Femur (tissue), 1 donor: ENCODE measurements around the gene TSPAN11.
"Not testable (repeated sequence)": the region's sequence is repeated elsewhere in the genome, so short reads cannot be mapped to it uniquely, and the experiment has no call there.

Experiments
- DNase-seq: peaks from one replicate; pipeline ENCODE4 v3.0.0-alpha.2; 2017

The TSPAN11 gene, protein sequence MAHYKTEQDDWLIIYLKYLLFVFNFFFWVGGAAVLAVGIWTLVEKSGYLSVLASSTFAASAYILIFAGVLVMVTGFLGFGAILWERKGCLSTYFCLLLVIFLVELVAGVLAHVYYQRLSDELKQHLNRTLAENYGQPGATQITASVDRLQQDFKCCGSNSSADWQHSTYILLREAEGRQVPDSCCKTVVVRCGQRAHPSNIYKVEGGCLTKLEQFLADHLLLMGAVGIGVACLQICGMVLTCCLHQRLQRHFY

DNA sequence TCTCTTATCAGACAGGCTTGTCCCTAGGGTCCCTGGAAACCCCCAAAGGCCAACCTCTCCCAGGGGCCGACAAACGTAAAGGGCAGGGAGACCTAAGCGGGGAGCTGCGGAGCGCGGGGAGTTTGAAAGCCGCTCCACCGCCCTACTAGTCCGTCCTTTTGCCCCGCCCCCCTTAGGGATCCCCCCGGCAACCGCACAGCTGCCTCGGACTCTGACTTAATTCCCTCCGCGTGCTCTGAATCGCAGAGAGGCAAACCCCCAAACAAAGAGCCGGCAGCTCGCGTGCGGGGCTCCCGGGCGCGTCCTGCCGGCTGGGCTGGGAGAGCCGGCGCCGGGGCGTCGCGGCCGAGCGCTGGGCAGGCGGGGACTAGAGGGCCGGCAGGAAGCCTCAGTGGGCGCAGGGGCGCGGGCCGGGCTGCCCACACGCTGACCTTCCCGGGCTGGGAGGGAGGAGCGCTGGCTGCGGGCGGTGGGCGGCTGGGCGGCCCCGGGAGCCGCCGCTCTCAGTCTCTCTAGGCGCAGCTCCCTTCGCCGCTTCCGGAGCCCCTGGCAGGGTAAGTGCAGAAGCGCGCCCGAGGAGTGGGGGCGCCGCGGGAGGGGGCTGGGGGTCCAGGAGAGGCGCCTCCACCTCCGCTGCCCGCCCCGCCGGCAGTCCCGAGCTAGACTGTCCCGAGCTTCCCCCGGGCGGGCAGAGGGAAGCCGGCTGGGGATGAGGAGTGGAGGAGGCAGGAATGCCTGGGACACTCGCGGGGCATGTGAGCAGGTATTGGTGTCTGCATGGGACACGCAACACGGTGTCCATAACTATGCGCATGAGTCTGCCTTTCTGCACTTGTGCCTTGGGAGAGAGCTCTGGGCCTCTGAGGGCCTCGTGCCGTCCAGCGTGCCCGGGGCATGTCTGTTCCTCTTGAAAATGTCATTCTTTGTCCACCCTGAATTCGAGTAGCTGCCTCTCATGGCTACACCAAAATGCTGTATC lies at the start of gene TSPAN11:
Gene TSPAN11 (plus strand): TSS at position 506 of the 979 bp plus-strand sequence. CDS start 27,244 bp downstream, outside the sequence.
- DNase-seq, result peak; percentile 82

DNA sequence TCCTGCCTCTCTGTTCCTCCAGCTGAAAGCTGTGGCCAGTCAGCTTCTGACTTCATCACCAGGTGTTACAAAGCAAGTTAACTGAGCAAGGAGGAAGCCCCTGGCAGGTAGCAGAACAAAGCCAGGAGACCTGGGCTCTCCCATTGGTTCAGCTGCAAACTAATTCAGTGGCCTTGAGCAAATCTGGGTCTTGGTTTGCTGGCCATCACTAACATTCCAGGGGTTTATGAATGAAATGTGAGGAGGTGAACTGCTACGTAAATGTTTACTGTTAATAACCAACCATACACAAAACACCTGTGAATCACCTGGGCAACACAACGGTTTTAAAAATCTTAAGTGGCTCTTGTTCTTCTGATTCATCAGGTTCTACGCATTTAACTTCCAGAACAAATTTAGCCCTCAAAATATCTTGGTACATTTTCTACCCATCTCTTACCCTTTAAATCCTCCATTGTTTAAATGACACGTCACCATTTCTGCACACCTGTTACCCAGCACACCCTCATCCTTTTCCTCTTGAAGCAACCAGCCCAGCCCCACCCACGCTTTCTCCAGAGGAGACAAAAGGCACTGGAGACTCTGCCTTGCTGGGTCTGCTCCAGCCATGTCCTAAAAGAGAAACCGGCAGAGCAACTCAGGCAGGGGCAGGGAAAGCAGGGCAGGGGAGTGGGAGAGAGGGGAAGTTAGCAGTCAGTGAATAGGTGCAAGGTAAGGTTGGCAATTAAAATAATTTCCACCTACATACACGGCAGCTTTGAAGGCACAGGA lies 49.3 kb upstream of the TSPAN11 start:
- DNase-seq, result no peak

DNA sequence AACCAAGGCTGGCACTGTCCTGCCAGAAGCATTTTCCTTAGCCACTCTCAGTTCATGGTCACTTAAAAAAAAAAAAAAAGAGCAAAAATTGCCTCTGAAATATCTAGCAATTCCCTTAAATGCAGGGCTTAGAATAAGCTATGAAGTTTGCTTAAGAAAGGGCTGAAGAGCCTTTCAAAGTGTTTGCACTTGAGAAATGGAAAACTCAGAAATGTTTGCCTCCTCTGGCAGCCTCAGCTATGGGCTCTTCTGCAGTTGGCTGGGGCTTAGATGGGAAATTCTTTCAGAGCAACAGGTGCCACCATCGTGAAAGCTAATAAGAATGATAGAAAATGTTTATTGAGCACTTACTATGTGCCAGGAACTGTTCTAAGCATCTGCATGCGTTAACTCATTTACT lies 48.5 kb upstream of the TSPAN11 start:
- DNase-seq, result no peak

DNA sequence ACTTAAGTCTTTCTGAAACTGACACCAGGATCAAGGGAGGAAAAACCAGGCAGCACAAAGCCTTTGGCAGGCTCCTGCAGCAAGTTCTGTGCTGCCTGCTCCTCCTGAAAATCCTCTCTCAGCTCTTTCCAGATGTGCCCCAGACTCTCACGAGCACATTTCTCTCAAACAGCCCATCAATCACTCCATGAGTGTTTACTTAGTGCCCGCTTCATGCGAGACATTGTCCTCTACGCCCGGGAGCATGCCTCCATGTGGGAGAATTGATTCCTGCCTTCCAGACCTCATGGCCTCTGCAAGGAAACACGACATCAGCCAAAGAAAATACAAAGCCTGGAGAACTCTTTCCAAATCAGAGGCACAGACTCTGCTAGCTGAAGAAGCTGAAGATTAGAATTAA lies 46.5 kb upstream of the TSPAN11 start:
- DNase-seq, result peak; percentile 39

DNA sequence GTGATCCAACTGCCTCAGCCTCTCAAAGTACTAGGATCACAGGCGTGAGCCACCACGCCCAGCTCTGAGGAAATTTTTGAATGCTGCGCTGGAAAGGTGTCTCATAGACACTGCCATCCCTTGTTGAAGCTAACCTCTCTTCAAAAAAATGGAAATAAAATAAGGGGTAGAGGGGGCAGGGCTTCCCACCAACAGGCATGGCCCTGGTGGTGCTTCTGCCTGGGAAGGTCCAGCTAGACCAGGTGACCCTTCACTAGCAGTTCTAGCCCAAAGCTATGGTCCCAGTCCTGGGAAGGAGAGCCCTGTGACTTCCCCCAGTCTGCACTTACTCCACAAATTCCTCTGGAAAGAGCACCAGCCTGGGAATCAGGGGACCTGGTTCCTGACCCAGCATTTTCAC lies 45.7 kb upstream of the TSPAN11 start:
- DNase-seq, result no peak

DNA sequence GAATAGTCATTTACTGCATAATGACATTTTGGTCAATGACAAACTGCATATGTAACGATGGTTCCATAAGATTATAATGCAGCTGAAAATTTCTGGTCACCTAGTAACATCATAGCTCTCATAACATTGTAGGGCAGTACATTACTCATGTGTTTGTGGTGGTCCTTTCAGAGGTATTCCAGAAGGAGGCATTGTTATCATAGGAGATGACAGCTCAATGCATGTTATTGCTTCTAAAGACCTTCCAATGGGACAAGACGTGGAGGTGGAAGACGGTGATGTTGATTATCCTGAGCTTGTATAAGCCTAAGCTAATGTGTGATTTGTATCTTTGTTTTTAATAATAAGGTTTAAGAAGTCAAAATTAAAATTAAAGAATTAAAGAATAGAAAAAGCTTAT lies 43.8 kb upstream of the TSPAN11 start:
- no peak for DNase-seq

DNA sequence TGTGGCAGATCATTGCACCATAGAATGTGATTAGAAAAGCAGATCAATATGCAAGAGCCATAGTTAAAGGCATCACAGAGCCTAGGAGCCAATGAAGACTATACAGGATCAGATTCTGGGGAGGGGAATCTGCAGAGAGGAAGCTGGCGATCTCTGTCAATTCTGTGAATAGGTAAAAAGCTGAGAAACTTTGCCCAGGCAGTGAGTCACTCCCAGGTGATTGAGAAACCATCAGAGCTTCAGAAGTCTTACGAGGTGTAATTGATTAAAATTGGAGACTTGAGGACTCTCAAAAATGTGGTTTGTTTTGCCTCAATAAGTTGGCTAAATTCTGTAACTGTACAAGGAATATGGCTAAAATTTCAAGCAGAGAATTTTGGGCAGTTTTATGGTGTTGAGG lies 41.7 kb upstream of the TSPAN11 start:
- DNase-seq, result no peak

DNA sequence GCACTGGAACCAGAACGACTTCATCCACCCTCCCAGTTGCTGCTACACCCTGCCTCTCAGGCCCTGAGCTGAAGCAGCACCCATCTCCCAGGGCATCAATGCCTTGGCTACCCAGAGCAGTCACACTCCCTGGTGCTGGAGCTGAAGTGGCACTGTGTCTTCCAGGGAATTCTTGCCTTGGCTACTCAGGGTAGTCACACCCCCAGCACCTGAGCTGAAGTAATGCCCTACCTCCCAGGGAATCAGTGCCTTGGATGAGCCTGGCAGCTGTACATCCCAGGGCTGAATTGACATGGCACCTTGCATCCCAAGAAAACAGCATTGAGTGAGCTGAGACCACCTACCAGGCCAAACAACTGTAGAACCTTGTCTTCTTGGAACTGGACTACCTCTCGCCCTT lies 41.2 kb upstream of the TSPAN11 start:
- no peak for DNase-seq

DNA sequence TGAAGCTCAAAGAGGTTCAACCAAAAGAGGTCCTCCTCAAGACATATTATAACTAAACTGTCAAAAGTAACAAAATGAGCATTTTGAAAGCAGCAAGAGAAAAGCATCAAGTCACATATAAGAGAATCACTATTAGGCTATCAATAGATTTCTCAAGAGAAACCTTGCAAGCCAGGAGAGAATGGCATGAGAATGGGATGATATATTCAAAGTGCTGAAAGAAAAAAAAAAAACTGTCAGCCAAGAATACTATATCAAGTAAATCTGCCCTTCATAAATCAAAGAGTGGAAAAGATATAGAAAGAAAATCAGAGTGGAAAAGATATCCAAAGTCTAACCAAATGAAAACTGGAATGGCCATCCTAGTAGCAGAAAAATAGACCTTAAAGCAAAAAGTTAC lies 39.3 kb upstream of the TSPAN11 start:
- DNase-seq, result no peak

DNA sequence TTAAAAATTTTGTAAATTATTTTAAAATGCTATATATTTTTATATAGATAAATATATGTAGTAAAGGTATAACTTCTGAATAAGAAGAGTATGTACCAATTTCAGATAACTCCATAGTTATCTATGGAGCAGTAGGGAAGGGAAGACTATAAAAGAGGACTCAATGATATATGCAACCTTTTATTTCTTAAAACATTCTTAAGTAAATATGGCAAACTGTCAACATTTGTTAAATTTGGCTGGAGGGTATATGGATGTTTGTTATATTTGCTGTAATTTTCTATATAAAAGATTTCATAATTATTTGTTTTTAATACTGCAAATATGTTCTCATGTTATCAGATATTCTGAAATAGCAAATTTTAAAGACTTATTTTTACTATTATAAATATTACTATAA lies 38.3 kb upstream of the TSPAN11 start:
- no peak for DNase-seq

DNA sequence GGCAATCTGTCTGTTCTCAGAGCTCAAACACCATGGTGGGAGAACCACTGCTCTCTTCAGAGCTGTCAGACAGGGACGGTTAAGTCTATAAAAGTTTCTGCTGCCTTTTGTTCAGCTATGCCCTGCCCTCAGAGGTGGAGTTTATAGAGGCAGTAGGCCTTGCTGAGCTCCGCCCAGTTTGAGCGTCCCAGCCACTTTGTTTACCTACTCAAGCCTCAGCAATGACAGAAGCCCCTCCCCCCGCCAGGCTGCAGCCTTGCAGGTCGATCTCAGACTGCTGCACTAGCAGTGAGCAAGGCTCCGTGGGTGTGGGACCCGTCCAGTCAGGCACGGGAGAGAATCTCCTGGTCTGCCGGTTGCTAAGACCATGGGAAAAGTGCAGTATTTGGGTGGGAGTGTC lies 32.0 kb upstream of the TSPAN11 start:
- DNase-seq, result not testable (repeated sequence)

DNA sequence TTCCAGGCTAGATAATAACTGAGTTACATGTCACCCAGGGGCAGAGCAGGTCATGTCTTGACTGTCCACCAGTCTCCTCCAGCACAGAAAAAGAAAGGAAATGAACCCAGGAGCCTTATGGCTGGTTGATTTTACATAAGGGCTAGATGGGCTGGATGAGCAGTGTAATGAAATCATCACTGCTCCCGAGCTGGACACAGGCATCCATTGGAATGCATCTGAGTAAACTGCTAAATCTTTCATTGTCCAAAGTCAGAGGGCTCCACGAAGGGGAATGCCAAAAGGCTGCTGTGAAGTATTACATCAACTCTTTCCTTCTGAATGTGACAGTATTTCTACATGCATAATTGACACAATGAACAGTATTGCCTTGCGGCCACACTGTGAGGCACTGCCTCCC lies 30.1 kb upstream of the TSPAN11 start:
- no peak for DNase-seq

DNA sequence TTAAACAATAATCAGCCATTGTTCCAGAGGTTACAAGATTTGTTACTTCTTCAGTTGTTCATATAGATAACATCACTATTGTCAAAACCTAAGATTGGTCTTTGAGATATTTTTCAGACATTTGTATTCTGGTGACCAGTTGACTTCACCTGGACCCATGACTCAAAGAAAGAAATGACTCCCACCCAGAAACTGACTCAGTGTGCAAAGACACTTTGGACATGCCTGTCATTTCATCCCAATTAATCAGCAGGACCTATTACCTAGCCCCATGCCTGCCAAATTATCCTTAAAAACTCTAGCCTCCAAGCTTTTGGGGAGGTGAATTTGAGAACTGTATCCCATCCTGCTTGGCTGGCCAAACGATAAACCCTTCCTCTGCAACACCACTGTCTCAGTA lies 27.7 kb upstream of the TSPAN11 start:
- no peak for DNase-seq

DNA sequence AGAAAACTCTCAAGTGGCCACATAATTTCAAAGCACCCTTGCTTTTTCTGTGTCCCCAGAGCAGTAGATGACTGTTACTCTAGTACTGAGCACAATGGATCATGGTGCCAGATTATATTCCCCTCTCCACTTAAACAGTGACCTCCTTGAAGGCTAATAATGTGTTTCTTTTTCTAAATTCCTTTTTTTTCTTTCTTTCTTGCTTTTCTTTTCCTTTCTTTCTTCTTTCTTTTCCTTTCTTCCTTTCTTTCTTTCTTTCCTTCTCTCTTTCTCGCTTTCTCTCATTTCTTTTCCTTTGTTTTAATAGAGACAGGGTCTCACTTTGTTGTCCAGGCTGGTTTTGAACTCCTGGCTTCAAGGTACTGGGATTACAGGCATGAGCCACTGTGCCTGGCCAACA lies 26.2 kb upstream of the TSPAN11 start:
- no peak for DNase-seq

DNA sequence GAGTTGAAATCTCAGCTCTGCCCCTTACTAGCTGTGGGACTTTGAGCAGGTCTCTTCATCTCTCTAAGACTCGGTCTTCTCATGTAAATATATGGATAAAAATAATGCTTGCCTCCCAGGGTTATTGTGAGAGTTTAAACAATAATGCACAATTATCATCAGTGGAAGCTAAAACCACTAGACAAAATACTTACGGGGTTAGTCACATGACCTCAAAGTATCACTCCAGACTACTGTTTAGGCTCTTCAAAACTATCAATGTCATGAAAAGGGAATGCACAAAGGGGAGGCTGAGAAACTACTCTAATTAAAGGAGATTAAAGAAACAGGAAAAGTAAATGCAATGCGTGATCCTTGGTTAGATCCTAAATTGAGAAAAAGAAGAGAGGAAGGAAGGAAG lies 24.5 kb upstream of the TSPAN11 start:
- DNase-seq, result no peak

DNA sequence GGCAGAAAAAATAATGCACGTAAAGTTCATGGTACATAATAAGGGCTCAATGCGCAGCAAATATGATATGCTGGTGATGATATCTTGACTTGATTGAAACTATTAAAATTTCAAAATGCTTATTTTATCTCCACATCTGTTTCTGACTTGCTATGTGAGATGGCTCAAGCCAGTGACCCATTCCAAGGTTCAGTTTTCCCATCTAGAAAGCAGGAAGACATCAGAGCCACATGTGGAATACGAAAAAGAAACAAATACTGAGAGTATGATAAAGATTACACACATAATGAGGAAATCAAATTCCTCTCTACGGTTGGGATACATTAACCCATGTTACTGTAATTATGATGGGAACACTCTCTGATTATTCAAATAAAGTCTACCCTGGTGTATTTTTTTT lies 24.0 kb upstream of the TSPAN11 start:
- no peak for DNase-seq

DNA sequence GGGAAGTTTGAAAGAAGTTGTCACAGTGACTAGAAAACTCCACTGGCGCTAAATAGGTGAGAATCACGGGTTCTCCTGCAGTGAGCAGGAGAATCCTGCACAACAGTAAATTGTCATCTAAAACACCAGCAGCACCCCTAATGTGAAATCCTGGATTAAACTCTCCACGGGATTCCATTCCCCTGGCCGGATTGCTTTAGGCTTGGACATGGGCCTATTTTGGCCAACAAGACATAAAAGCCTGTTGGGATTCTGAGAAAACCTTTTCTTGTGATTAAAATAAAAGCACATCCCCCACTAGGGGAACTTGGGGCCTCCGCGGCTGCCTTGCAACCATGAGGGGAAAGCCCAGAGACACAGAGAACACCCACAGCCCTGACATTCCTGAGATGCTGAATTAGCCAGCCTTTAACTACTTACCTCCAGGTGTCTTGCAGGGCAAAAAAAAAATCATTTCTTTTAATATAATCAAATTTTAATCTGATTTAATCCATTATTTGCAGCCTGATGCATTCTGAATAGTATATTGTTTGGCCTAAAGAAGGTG lies 21.0 kb upstream of the TSPAN11 start:
- no peak for DNase-seq

DNA sequence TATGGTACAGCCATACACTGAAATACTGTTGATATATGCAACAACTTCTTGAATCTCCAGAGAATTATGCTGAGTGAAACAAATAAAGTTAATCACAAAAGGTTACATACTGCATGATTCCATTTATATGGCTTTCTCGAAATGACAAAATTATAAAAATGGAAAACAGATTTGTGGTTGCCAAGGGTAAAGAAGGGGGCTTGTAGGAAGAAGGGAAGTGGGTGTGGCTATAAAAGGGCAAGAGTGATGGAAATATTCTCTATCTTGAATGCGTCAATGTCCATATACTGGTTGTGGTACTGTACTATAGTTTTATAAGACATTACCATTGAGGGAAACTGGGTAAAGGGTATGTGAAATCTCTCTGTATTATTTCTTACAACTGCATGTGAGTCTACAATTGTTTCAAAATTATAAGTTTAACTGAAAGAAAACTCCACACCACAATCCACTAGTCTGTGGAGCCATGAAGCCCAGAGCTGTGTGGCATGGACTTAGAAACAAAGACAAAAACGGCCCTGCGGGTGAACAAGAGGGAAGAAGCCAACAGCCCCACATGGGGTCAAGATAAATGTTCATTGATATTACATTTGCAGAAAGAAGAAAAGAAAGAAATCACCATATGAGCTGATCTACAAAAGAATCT lies 18.3 kb upstream of the TSPAN11 start:
- no peak for DNase-seq

DNA sequence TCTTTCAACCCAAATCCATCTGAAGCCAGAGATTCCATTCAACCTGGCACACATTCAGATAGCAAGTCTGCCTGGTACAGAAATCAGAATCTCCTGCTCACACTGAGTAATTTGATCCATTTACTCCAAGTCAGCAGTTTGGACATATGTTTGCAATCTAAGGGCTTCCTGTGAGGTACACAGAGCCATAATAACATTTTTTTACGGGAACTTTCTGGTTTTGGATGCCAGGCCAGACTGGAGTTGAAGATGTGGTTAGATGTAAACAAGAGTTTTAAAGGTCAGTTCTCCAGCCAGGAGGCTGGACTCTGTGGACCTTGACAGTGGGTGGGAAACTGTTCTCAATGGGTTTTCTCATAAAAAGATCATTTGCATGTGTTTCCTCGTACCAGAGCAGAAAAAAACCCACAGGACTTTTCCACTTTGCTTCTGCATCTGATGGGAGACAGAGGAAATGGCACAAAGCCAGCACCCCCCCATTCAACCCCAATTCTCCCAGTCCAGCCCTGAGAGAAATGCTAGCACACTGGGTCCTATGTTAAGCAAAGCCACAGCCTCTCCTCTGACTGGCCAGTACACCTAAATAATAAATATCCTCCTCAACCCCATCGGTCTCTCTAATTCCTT lies 17.7 kb upstream of the TSPAN11 start:
- DNase-seq, result peak; percentile 87

DNA sequence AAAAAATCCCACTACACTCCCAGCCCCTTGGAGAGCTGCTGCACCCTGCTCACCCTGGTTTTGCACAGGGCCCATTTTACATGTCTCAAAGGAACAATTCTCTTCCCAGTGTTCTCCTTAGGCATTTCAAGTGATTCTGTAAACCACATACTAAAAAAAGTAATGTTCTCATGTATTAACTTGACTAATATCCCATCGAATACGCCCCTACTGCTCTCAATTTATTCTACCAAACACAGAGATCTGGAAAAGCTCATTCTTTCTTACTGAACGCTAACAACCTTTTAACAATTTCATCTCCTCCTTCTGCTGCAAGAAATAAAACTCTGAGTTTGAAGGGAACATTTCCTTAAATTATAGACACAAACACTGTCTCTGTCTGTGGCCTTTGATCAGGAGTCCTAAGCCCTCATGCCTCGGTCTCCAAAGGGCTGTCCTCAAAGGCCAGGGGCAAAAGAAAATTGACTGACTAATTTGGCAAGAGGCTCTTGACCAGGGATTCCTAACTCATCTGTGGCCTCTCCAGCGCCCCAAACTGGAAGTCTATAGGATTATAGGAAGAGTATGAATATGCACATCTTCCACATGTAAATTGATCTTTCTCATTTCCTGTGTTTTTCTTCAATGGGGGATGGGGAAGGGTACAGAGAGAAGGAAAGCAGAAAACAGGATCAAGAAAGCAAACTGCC lies 17.1 kb upstream of the TSPAN11 start:
- DNase-seq, result no peak

DNA sequence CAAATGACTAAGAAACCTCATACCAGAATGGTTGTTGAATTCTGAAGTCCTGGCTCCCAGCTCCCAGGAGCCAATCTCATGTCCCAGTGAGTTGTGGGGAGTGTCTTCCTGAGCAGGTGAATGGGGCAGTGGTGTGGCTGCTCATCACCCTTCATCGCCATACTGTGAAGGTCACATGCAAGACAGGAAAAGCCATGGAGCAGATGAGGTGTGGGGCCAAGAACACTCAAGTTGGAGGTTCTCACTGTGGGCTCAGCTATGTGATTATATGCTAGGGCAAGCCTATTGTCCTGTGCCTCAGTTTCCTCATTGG lies 16.6 kb upstream of the TSPAN11 start:
- no peak for DNase-seq

DNA sequence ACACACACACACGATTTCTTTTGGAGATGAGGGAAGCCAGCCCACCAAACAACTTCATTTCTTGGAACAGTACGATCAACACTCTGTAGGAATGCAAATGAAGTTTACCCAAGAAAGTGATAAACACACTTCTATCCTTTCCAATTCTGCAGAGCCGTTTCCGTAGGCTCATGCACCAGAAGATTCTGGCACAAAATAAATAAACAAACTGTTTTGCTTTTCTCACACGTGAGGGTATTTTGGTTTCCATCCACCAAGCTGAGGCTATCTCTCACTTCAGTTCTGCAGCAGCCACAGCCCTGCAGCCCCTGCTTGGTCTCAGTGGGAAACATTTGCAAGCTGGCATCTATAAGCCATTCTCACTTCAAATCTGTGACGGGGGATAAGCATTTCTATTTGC lies 15.3 kb upstream of the TSPAN11 start:
- DNase-seq, result no peak
